Medulla oblongata (tissue), 1 donor: ENCODE results near the gene CNTFR.

Experiments used
- DNase-seq: peaks from one replicate; pipeline ENCODE4 v3.0.0-alpha.2; 2015; ENCODE audit errors: extremely low spot score

The CNTFR gene

DNA sequence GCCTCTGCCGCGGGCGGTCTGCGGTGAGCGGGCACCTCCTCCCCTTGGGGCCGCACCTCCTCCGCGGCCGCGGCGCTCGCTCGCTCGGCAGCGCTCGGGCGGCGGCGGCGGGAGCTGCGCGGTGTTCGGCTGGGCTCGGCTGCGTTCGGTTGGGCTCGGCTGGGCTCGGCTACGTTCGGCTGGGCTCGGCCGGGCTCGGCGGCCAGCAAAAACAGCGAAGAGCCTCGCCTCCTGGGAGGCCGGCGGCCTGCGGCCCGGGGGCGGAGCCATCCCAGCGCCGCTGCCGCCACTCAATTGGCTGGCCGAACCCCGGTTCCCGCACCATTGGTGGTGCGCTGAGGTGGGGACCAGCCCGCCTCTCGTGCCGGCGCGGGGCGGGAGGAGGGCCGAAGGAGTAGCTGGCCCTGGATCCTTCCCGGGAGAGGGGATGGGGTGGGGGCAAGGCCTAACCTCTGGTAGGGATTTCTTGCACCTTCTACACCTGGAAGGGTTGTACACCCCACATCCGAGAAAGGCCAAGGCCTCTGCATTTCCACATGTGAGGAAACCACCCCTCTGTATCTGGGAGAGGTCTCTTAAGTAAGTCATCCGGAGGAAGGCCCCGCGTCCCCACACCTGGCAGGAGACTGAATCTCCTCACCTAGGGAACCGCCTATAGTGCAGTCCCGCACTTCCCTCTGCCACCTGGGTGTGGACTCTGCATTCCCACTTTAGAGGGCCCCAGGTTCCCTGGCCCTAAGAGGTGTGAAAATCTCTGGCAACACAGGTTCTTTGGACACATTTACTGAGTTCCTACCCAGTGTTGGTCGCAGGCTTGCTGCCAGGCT is 66.3 kb downstream of the CNTFR start, which contains the start of gene ENHO:
Gene ENHO (minus strand): TSS at position 20 of the 827 bp plus-strand sequence. CDS start 1,295 bp downstream, outside the sequence.
- DNase-seq = peak; percentile 90

DNA sequence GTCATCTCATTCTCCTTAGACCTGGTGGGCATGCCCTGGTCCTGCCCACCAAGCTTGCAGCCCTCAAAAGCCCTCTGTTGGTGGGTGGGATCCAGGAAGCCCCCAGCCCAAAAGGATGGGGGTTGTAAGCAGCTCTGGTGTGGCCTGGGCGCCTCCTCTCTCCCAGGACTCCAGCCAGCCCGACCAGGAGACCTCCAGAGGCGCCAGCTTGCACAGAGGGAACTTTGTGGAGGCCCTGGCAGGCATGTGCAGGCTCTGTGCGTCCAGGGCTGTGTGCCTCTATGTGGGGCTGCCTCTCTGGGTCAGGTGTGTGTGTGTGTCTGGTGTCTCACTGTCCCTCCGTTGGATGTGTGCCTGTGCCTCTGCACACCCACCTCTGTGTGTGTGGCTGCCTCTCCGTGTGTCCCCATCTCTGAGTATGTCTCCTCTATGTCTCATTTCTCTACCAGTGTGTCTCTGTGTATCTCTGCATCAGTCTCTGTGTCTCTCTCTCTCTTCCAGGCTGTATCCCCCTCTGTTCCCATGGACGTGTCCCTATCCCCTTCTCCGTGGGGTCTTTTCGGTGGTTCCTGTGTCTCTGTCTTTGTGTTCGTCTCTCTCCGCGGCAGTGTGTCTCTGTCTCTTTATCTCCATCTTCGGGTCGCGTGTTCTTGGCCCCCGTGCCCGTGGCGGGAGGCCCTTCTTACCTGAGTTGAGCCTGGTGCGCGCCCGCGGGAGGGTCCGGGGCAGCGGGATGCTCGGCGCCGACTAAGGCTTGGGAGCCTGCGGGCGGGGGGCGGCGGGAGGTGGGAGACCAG is 67.2 kb downstream of the CNTFR start:
- peak; percentile 72 for DNase-seq

DNA sequence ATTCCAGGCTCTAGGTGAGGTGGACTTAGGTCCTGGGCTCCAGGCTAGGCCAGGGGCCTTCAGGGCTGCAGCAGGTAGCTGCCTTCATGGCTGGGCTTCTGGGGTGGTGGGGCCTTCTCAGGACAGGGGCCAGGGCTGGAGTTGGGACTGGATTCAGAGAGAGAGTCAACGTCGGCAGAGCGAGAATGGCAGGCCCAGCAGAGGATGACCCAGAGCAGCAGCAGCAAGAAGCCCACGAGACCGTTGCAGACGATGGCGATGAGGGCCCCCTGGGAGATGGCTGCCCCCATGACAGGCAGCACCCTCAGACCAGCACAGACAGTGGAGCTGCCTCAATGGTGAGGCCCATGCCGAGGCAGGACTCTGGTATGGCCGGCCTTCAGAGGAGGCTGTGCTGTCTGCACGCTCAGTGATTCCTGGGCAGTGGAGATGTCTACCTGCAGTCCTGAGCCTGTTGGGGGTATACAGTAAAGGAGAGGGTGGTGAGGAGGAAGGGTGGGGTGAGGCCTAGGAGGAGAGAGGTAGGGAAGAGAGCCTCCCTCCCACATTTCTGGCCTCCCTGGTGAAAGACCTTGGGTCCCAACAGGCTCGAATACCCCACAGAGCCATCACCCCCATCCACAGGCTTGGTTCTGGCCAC is 68.0 kb downstream of the CNTFR start:
- no peak for DNase-seq

DNA sequence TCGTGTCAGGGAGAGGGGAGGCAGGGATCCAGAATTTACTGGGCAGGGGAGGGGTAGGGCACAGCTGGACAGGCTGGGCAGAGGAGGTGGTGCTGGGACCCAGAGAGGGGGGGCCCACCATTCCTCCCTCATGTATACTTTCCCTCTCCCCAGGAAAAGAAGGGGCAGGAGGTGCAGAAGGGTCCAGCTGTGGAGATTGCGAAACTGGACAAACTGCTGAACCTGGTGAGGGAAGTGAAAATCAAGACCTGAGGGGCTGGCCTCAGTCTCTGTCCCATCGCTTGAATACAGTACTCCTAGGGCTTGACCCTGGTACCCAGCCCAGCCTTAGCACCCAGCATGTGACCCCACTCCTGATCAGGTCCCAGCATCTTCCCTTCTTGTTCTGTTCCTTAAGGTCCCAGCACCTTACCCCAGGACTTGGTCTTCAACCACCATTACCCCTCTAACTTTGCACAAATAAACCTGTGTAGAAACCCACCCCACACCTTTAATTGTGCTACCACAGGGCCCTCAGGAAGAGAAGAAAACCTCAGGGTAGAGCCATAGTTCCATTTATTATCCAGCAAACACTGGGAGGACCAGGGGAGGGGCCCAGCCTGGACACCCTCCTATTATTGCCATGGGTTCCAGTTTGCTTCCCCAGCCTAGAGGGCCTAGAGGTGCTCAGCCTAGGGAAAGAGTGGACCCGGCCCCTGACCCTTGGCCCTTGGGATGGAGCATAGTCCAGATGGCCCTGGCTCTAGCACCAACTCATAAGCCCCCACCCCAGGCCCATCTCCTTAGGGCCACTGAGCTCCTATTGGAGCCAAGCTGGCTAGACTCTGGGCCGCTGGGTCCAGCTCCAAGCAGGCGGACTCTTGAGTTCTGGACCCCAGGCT is 68.8 kb downstream of the CNTFR start:
- DNase-seq = no peak

- DNase-seq = no peak
Observed at GRCh38 chr9:34520096-34520495, 69.4 kb downstream of the CNTFR start.

DNA sequence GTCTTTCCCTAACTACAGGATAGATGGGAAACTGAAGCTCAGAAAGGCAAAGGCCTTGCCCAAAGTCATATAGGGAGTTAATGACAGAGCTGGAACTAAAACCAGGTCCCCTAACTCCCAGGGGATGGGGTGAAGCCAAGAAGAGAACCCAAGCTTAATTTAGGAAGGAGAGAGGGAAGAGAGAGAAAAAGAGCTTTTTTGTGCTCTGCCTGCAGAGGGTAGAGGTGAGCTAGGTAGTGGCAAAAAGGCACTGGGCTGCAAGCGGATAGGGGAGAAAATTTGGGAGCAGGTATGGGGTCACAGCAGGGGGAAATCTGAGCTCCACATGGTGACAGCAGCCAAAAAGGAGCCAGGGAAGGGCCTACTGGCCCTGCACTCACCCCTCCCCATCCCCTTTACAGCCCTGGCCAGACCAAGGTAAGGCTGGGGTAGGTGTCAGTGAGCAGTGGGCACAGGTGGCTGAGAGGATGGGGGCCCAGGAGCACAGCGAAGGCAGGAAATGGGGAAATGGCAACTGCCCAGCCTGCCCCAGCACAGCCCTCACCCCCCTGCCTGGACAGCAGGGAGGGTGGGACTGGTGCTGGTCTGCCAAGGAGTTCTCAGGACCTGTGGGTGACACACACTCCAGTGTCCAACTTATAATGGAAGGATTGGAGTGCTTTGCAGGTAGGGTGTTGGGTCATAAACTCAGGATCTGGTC is 70.1 kb downstream of the CNTFR start:
- DNase-seq = no peak

DNA sequence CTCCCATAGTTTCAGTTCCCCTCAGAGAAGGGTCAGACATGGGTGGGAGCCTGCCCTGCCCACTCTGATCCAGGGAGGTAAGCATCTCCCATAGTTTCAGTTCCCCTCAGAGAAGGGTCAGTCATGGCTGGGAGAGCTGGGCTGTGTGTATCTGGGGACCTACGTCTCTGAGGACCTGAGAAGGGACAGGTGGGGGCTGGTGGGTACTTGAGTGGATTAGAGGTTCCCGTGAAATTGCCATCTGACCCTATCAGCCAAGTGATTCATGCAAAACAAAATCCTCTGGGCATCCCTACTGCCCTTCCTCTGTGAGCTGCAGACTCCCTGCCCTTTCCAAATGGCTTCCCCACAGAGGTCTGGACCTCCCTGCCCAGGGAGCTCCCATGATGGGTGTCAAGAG is 70.6 kb downstream of the CNTFR start:
- DNase-seq = no peak

DNA sequence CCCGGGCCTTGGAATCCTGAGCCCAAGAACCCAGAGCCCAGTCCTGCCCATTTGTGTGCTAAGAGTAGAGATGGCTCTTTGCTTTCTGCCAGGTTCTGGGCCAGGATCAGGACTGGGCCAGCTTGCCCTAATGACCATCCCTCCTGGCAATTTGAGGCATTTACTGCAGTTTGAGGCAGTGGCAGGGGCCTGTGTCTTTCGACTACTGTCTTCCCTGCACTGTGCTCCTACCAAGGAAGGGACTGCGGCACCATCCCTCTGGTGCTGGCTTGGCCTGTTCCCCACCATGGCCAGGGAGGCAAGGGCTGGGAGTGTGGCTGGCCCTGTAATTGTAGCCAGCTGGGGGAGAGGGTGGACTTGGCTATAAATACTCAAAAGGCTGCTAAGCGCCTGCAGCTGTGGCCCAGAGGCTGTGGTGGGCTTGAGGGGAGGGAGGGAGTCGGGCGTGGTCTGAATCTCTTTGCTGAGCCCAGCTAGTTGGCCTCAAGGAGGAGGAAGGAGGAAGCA is 71.4 kb downstream of the CNTFR start:
- no peak for DNase-seq

GRCh38 chr9:34517185-34517584 is 72.3 kb downstream of the CNTFR start:
- DNase-seq = no peak

- no peak for DNase-seq
Observed at GRCh38 chr9:34515959-34516358, 73.6 kb downstream of the CNTFR start.

DNA sequence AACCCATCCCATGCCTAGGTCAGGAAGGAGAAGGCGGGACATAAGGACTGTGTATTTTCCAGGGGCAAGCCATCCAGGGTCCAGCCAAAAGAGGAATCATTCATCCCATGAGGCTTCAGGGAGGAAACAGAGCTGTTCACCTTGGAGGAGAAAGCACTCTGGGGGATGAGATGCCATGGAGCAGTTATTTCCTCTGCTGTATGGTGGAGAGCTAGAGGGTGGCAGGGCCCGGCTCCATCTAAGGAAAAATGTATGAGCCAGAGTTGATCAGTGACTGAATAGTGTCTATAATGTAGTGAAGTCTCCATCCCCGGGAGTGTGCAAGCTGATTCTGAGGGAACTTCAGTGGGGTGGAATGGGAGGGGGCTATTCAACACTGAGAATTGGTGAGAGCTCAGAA is 74.7 kb downstream of the CNTFR start:
- no peak for DNase-seq

- no peak for DNase-seq
Observed at GRCh38 chr9:34514401-34514800, 75.1 kb downstream of the CNTFR start.

DNA sequence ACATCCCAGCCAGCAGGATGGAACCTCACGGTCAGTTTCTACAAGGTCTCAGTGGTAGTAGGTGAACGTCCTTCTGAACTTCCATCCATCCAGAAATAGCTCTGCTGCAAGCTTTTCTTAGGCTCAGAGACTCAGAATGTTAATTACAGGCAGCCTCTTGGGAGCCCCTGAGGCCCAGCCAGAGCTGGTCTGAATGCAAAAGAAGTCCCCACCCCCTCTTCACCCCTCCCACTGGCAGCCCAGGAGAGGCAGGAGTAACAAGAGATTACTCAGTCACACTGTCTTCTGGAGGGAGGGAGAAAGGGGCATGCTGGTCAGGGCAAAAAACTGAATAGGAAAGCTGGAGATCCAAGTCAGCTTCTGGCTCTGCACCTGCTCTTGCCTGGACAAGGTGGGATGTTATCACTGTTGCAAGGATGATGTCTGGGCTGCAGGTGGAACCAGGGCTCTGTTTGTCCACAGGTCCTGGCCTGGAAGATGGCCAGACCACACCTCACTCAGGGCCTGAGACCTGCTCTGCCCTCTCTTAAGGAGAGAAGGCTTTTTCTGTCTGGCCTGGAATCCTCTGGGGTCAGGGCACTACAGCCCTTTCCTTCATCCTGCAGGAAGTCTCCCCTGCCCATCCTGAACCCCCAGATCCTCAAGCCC is 75.8 kb downstream of the CNTFR start:
- DNase-seq = peak; percentile 73

DNA sequence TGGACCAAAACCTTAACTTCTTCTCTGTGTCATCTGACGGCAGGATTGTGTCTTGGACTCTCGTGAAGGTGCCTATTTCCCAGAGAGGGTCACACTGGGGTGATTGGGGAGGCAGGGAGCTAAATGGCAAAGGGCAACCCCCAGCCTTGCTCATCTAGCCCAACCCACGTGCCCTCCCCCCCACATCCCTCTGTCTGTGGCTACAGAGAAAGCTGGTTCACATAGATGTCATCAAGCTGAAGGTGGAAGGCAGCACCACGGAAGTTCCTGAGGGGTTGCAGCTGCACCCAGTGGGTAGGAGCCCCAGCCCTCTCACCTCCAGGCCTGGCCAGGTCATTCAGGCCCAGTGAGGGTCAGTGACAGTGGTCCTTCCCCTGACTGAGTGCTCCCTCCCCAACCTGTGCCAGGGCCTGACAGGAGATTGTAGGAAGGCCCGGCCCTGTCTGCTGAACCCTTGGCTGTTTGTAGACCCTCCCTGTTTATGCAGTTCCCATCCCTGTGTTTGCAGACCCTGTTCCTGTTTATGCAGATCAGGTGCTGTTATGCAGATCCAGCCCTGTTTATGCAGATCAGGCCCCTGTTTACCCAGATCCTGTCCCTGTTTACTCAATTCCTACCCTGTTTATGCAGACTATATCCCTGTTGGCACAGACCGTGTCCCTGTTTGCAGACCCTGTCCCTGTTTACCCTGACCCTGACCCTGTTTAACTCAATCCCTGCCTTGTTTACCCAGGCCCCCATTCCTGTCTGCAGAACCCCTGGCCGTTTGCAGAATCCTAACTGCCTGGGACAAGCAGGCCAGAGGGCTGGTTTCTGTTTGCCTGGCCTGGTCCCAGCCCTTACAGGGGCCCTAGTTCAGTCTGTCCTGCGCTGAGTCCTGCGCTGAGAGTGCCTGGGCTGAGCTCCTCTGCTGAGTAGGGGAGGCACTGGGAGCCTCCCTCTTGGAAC is 77.1 kb downstream of the CNTFR start:
- DNase-seq = no peak

GRCh38 chr9:34510497-34511468 is 78.7 kb downstream of the CNTFR start:
- DNase-seq = no peak

DNA sequence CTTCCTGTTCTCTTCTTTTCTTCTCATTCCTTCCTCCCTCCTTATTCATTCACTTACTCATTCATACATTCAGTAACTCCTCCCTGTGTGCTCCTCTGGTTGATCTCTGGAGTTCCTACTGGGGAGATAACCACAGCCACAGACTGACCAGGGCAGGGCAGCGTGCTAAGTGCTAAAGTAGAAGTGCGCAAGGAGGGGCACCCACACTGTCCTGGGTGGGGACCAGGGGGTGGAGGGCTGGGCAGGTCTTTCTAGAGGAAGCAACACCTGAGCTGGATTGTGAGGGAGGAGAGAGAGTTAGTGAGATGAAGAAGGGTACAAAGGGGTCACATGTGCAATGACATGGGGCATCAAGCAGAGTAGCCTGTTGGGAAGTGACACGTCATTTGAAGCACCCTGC is 80.6 kb downstream of the CNTFR start:
- DNase-seq = no peak

GRCh38 chr9:34508463-34508862 is 81.1 kb downstream of the CNTFR start:
- DNase-seq = no peak

DNA sequence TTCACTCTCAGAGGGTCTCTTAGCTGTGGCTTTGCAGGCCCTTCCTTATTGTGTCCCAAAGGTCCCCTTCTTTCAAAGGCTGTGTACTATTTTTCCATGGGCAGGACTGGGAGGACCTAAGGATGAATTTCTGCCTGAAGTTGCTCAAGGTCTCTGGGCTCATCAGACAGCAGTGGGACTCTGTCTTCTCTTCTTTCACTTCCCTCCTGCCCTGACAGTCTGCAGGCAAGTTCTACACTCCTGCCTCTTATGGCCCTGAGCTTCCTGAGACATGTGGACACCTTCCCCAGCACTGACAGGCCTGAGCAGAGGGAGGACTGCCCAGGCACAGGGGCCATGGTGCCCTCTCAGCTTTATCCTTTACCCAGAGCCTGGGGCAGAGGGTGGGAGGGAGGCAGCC is 81.6 kb downstream of the CNTFR start:
- DNase-seq = no peak
